ENCODE results near the gene ABLIM1.
A peak's percentile ranks its signal among the peaks of the same experiment; 100 is the strongest.

Gene ABLIM1

GRCh38 chr10:114624951-114625780 is 32.9 kb downstream of the ABLIM1 start:
- peak; percentile 81 for ATAC-seq
- Mint-ChIP-seq H3K9me3 (peaks cover 6% of the 10 kb centered on the region), H3K27me3 (peaks cover 49% of the 10 kb centered on the region), H3K4me3 (no peak overlapping the region), H3K36me3 (peaks cover 6% of the 10 kb centered on the region), H3K4me1 (peaks cover 6% of the 10 kb centered on the region), H3K27ac (no peak overlapping the region)

DNA sequence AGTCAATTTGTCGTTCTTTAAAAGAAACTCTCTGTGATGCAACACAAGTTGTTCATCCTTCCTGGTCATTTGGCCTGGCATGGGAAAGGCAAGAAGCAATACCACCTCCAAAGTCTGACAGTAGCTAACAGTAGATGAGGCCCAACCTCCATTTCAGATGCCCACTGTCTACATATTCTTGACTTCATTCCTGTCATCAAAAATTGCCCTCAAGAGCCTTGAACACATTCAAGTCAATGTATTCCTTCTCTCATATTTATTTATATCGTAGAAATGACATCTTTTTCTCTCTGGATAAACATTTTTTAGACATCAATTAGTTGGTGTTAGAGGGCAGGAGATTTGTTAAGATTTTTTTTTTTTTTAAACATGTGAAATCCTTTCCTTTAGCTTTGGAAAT is 33.7 kb downstream of the ABLIM1 start:
- H3K9me3 Mint-ChIP-seq, result peaks cover 6% of the 10 kb centered on the region
- no peak overlapping the region for H3K4me3 Mint-ChIP-seq
- no peak for ATAC-seq
- H3K27me3 Mint-ChIP-seq, result peaks cover 42% of the 10 kb centered on the region
- H3K4me1 Mint-ChIP-seq, result peaks cover 1% of the 10 kb centered on the region
- no peak overlapping the region for H3K27ac Mint-ChIP-seq
- peaks cover 6% of the 10 kb centered on the region for H3K36me3 Mint-ChIP-seq

- Mint-ChIP-seq H3K4me1 (no peaks in the 10 kb centered on the region), H3K27ac (no peak overlapping the region), H3K27me3 (peaks cover 35% of the 10 kb centered on the region), H3K36me3 (peaks cover 6% of the 10 kb centered on the region), H3K4me3 (no peak overlapping the region), H3K9me3 (peaks cover 6% of the 10 kb centered on the region)
- no peak for ATAC-seq
Observed at GRCh38 chr10:114623661-114624294, 34.3 kb downstream of the ABLIM1 start.

DNA sequence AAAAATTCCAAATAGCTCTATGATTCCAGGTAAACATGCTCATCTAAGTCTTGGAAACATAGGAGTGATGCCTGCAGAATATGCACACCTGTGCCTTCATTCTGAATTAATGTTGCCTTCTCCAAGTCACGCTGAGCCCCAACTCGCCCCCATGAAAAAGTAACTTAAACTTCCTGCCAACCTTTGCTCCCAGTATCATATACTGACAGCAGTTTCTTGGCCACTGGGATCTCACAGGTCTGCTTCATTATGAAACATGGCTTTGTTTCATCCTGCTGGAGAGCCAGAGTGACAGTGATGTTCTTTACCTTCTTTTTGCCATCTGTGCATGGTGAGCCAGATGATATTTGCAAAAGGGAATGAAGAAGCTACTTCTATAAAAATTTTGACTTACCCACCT is 34.9 kb downstream of the ABLIM1 start:
- H3K36me3 Mint-ChIP-seq, result peaks cover 6% of the 10 kb centered on the region
- no peak overlapping the region for H3K27ac Mint-ChIP-seq
- H3K4me3 Mint-ChIP-seq, result no peak overlapping the region
- H3K9me3 Mint-ChIP-seq, result peaks cover 6% of the 10 kb centered on the region
- peaks cover 34% of the 10 kb centered on the region for H3K27me3 Mint-ChIP-seq
- no peaks in the 10 kb centered on the region for H3K4me1 Mint-ChIP-seq
- ATAC-seq, result no peak

DNA sequence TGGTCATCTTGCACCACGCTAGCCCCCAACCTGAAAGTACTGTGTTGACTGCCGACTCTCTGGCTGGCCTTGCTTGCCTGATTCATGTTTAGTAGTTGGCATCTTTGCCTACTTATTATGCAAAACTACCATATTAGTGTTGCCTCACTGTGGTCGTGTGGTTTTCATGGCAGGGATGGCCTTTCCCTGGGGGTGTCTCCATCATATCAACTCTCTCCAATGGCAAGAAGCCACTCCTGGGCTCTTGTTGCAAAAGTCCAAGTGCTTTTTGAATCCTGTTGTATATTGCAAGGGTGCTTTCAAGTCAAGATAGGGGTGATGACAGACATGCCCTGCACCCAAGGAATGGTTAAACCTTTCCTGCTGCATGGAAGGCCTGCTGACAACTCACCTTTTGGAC is 39.4 kb downstream of the ABLIM1 start:
- peaks cover 9% of the 10 kb centered on the region for H3K4me1 Mint-ChIP-seq
- H3K4me3 Mint-ChIP-seq, result no peak overlapping the region
- H3K9me3 Mint-ChIP-seq, result peaks cover 6% of the 10 kb centered on the region
- no peak for ATAC-seq
- H3K36me3 Mint-ChIP-seq, result peaks cover 6% of the 10 kb centered on the region
- H3K27ac Mint-ChIP-seq, result no peak overlapping the region
- H3K27me3 Mint-ChIP-seq, result peaks cover 23% of the 10 kb centered on the region

GRCh38 chr10:114616516-114616915 is 41.6 kb downstream of the ABLIM1 start:
- peaks cover 9% of the 10 kb centered on the region for H3K4me1 Mint-ChIP-seq
- no peak for ATAC-seq
- H3K27me3 Mint-ChIP-seq, result peaks cover 9% of the 10 kb centered on the region
- peaks cover 2% of the 10 kb centered on the region for H3K9me3 Mint-ChIP-seq
- no peak overlapping the region for H3K4me3 Mint-ChIP-seq
- H3K27ac Mint-ChIP-seq, result no peak overlapping the region
- H3K36me3 Mint-ChIP-seq, result no peaks in the 10 kb centered on the region

DNA sequence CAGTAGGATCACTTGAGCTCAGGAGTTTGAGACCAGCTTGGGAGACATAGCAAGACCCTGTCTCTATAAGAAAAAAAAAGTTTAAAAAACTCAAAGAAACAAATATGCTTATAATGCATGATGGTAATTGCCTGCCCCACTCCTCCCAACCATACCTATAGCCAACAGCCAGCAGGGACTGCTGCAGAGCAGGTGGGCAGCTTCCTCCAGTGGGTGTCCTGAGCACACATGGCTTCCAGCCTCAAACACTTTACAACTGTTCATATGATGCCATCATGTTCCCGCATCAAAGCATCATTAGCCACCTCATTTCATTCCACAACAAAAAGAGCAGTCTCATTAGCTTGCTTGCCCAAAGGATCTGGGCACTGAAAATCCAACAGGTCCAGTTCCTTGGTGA is 42.0 kb downstream of the ABLIM1 start:
- Mint-ChIP-seq H3K9me3 (no peaks in the 10 kb centered on the region), H3K4me3 (no peak overlapping the region), H3K27me3 (peaks cover 5% of the 10 kb centered on the region), H3K4me1 (peaks cover 9% of the 10 kb centered on the region), H3K27ac (no peak overlapping the region), H3K36me3 (no peaks in the 10 kb centered on the region)
- ATAC-seq, result no peak

- H3K9me3 Mint-ChIP-seq, result no peaks in the 10 kb centered on the region
- peak; percentile 77 for ATAC-seq
- H3K36me3 Mint-ChIP-seq, result no peaks in the 10 kb centered on the region
- H3K27me3 Mint-ChIP-seq, result peaks cover under 1% of the 10 kb centered on the region
- peak overlapping the region; percentile 57 for H3K27ac Mint-ChIP-seq
- peaks cover 9% of the 10 kb centered on the region for H3K4me1 Mint-ChIP-seq
- peak overlapping the region; percentile 19 for H3K4me3 Mint-ChIP-seq
Observed at GRCh38 chr10:114615600-114616007, 42.5 kb downstream of the ABLIM1 start.

GRCh38 chr10:114613237-114613979 is 44.7 kb downstream of the ABLIM1 start:
- no peaks in the 10 kb centered on the region for H3K27me3 Mint-ChIP-seq
- H3K36me3 Mint-ChIP-seq, result no peaks in the 10 kb centered on the region
- no peak overlapping the region for H3K27ac Mint-ChIP-seq
- H3K9me3 Mint-ChIP-seq, result no peaks in the 10 kb centered on the region
- no peak for ATAC-seq
- peaks cover 9% of the 10 kb centered on the region for H3K4me1 Mint-ChIP-seq
- H3K4me3 Mint-ChIP-seq, result no peak overlapping the region

DNA sequence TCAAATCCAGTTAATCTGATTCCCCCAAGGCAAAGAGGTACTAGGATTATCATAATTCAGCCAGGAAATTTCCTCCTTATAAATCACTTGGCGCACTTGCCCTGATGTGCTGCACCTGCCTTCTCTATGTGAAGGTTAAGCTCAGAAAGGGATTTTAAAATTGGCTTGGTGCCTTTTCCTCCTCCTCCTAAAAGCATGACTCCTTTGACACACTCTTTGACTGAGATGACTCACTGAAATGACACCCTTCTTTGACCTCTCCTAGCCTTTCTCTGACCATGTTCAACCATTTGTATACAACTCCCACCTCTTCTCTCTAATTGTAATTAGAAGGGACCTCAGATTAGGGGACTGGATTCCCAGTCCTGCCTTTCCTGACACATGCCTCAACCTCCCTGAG is 46.5 kb downstream of the ABLIM1 start:
- ATAC-seq, result no peak
- H3K4me3 Mint-ChIP-seq, result no peak overlapping the region
- H3K27ac Mint-ChIP-seq, result no peak overlapping the region
- H3K27me3 Mint-ChIP-seq, result no peaks in the 10 kb centered on the region
- H3K9me3 Mint-ChIP-seq, result no peaks in the 10 kb centered on the region
- no peaks in the 10 kb centered on the region for H3K36me3 Mint-ChIP-seq
- peaks cover 9% of the 10 kb centered on the region for H3K4me1 Mint-ChIP-seq

GRCh38 chr10:114609518-114610426 is 48.3 kb downstream of the ABLIM1 start:
- no peak overlapping the region for H3K4me3 Mint-ChIP-seq
- H3K27ac Mint-ChIP-seq, result no peak overlapping the region
- H3K9me3 Mint-ChIP-seq, result no peaks in the 10 kb centered on the region
- H3K4me1 Mint-ChIP-seq, result no peaks in the 10 kb centered on the region
- no peaks in the 10 kb centered on the region for H3K27me3 Mint-ChIP-seq
- no peaks in the 10 kb centered on the region for H3K36me3 Mint-ChIP-seq
- no peak for ATAC-seq

DNA sequence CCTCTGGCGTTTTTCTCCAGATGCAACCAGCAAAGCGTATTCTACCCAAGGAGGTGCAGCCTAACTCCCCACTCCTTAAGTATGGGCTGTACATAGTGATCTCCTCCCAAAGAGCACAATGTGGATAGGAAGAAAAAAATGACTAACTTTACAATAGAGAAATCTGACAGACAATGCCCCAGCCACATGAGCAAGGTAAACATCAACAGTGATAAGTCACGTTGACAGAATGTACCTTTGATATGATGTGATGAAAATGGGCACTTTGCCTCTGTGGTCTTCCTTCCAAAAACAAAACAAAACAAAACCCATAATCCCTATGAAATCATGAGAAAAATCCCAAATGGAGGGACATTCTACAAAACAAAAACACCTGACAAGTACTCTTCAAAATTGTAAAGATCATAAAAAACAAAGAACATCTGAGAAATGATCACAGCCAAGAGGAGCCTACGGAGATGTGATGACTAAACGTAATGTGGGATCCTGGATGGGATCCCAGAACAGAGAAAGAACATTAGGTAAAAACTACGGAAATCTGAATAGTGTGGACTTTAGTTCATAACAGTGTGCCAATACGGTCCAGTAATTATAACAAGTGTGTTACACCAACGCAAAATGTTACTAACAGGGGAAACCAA is 50.6 kb downstream of the ABLIM1 start:
- Mint-ChIP-seq H3K4me3 (no peak overlapping the region), H3K27me3 (no peaks in the 10 kb centered on the region), H3K9me3 (no peaks in the 10 kb centered on the region), H3K4me1 (no peaks in the 10 kb centered on the region), H3K36me3 (no peaks in the 10 kb centered on the region), H3K27ac (no peak overlapping the region)
- ATAC-seq, result no peak

DNA sequence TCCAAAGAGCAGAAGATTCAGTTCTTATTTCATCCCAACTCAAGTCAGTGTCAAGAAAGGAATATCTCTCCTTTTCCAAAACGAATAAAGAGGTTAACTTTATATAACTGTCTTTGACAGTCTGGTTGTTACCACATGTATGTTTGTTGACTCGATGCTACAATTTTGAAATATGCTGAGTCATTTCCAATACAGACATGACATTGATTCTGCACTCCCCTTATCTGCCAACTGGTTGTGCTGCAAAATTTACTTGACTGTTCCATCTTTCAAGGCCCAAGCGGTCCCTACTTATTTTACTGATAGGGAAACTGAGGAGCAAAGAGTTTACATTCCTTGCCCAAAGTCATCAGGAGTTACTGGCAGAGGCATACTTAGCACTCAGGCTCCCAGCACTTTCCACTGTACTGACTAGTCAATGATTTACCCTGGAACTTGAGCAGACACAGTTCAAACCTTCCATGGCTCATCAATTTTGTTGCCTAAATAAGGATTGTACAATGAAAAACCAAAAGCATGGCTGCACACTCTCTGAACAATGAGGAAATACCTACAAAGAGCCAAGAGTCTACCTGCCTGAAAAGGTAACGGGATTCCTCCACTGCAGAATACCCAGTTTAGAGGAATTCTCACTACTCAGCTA is 52.8 kb downstream of the ABLIM1 start:
- Mint-ChIP-seq H3K9me3 (no peaks in the 10 kb centered on the region), H3K27ac (no peak overlapping the region), H3K4me3 (no peak overlapping the region)

More for the DNA sequence above, 52.8 kb downstream of the ABLIM1 start:
- no peaks in the 10 kb centered on the region for H3K27me3 Mint-ChIP-seq
- H3K36me3 Mint-ChIP-seq, result no peaks in the 10 kb centered on the region
- H3K4me1 Mint-ChIP-seq, result no peaks in the 10 kb centered on the region
- no peak for ATAC-seq

Data from stimulated activated memory B cell treated with anti-CD40 and anti-IgM and Interleukin-4, amounts not matched to agents 10 μg/mL and 1 μg/mL and 100 μg/mL, for 72 hours (primary cell).